ENCODE data around the gene WNT4. TPM values are rescaled to one million over a fixed set of nuclear protein-coding genes. Genes with fewer than 3 reads are reported as not detected.
"Not testable (repeated sequence)": the region's sequence is repeated elsewhere in the genome, so short reads cannot be mapped to it uniquely, and the experiment has no call there.

WNT4 gene
- total and polyA plus RNA-seq, 7 donors = 0.14 to 1.2 (median 0.36) TPM

DNA sequence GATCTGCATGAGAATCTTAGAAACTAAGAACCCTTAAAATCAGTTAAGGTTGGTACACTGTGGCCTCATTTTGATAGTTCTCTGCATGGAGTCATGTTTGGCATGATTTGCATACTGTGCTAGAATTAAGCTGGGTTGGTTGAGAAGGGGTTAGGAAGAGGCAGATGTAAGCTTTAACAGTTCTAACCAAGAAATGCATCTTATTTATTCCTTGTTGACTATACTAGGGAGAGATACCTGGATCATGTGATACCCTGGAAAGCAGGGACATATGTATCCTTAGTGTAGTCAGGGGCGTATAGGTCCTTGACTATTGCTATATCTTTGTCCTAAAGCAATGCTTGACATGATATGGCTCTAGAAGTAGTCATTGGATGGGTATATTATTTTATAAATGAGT is 49.4 kb downstream of the WNT4 start:
- no peaks in the 10 kb centered on the region for H3K27me3 ChIP-seq
- TF ChIP-seq, protein P1, sequence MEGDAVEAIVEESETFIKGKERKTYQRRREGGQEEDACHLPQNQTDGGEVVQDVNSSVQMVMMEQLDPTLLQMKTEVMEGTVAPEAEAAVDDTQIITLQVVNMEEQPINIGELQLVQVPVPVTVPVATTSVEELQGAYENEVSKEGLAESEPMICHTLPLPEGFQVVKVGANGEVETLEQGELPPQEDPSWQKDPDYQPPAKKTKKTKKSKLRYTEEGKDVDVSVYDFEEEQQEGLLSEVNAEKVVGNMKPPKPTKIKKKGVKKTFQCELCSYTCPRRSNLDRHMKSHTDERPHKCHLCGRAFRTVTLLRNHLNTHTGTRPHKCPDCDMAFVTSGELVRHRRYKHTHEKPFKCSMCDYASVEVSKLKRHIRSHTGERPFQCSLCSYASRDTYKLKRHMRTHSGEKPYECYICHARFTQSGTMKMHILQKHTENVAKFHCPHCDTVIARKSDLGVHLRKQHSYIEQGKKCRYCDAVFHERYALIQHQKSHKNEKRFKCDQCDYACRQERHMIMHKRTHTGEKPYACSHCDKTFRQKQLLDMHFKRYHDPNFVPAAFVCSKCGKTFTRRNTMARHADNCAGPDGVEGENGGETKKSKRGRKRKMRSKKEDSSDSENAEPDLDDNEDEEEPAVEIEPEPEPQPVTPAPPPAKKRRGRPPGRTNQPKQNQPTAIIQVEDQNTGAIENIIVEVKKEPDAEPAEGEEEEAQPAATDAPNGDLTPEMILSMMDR (IDR thresholded peaks at IDR 0.05) = no peak
- TF ChIP-seq POLR2AphosphoS5 (IDR thresholded peaks at IDR 0.05) = no peak
- peaks cover 0 to 50% (median 23%) of the 10 kb centered on the region in 4 donors for H3K36me3 ChIP-seq
- H3K4me3 ChIP-seq = no peak overlapping the region
- H3K4me1 ChIP-seq = peaks cover 0 to 38% (median 27%) of the 10 kb centered on the region in 4 donors
- 90 to 96% methylated on average over 1 of the region's 1 CpG for WGBS, 2 donors
- no peaks in the 10 kb centered on the region for H3K9me3 ChIP-seq
- no peak for DNase-seq
- no peak overlapping the region for H3K27ac ChIP-seq
- intact Hi-C loops (cut with DNase I) = no loop called here

DNA sequence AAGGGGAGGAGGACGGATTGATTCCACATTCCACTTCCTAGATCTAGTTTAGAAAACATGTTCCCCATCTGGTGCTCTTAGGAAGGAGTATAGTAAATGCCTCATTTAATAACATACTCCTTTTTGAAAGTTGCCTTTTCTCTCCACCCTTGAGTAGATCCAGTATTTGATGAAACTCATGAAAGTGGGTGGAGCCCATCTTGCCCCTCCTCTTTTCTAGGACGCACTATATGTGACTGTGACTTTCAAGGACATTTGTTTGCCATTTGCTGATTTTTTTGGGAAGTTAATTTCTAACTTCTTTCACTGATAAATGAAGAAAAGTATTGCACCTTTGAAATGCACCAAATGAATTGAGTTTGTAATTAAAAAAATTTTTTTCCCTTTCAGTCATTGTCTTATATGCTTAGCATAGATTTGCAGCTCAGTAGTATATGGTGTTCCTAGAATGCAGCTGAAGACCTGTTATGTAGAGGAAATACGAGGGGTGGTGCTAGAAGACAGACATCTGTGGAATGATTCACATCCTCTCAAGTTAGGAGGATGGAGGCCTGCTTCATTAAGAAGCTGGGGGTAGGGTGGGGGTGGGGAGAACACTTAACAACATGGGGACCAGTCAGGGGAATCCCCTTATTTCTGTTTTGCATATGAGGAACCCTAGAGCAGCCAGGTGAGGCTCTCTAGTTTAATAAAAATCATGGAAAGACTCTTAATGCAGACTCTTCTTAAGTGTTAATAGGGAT is 50.7 kb downstream of the WNT4 start:
- WGBS, 2 donors = 56 to 69% methylated on average over 3 of the region's 3 CpGs
- H3K27me3 ChIP-seq; H3K27ac ChIP-seq; H3K4me3 ChIP-seq; DNase-seq; intact Hi-C loops (cut with DNase I); H3K9me3 ChIP-seq: not testable (repeated sequence)
- Histone ChIP-seq H3K36me3 (peaks cover 2 to 50% (median 12%) of the 10 kb centered on the region in 4 donors), H3K4me1 (peaks cover 0 to 51% (median 38%) of the 10 kb centered on the region in 4 donors)

DNA sequence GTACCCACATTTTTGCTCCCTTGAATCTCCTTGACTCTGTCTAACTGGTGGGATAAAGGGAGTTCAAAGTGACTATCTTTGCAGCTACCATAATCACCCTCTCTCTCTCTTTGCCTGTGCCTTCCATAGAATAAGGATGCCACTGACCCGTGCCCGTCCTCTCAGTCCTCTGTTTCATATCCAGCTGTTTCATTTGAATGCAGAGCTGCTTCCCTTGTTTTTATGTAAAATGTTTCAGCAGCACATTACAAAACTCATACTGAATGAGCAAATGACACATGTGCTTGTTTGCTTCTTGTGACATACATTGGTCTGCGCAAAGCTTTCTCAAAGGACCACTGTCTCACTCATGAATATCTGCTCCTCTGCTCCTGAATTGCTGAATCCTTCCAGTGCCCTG is 52.0 kb downstream of the WNT4 start:
- WGBS, 2 donors = 85 to 86% methylated on average over 3 of the region's 3 CpGs
- Histone ChIP-seq H3K4me3 (no peak overlapping the region), H3K27me3 (no peaks in the 10 kb centered on the region), H3K36me3 (peaks cover 8 to 49% (median 9%) of the 10 kb centered on the region in 4 donors), H3K4me1 (peaks cover 0 to 51% (median 39%) of the 10 kb centered on the region in 4 donors), H3K9me3 (no peaks in the 10 kb centered on the region), H3K27ac (no peak overlapping the region)
- no peak for DNase-seq
- TF ChIP-seq POLR2AphosphoS5 (IDR thresholded peaks at IDR 0.05) (no peak), POLR2A (IDR thresholded peaks at IDR 0.05) (no peak), EP300 (IDR thresholded peaks at IDR 0.05) (no peak)
- TF ChIP-seq, protein P1 (IDR thresholded peaks at IDR 0.05) = no peak
- intact Hi-C loops (cut with DNase I) = no loop called here

DNA sequence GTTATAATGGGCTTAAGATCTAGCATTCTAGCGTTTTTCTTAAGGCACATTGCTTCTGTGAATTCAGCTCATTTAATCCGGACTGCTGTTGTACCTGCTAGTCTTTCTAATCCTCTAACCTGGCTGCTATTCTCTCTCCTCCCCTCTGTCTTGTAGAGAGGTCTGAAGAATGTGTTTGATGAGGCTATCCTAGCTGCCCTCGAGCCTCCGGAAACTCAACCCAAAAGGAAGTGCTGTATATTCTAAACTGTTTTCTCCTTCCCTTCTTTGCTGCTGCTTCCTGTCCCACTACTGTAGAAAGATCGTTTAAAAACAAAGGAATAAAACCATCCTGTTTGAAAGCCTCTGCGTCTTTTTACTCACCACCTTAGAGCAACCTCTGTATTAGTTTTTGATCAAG is 53.1 kb downstream of the WNT4 start:
- Histone ChIP-seq H3K4me1 (peaks cover 0 to 51% (median 39%) of the 10 kb centered on the region in 4 donors), H3K36me3 (peaks cover 4 to 45% (median 9%) of the 10 kb centered on the region in 4 donors), H3K27me3 (no peaks in the 10 kb centered on the region), H3K4me3 (no peak overlapping the region), H3K27ac (peak overlapping the region in 1 of 4 donors; percentile 1), H3K9me3 (no peaks in the 10 kb centered on the region)
- TF ChIP-seq POLR2A (IDR thresholded peaks at IDR 0.05) (no peak), EP300 (IDR thresholded peaks at IDR 0.05) (no peak), POLR2AphosphoS5 (IDR thresholded peaks at IDR 0.05) (no peak)
- TF ChIP-seq, protein P1 (IDR thresholded peaks at IDR 0.05) = no peak
- 18 to 56% methylated on average over 6 of the region's 6 CpGs for WGBS, 2 donors
- no peak for DNase-seq
- intact Hi-C loops (cut with DNase I) = no loop called here

DNA sequence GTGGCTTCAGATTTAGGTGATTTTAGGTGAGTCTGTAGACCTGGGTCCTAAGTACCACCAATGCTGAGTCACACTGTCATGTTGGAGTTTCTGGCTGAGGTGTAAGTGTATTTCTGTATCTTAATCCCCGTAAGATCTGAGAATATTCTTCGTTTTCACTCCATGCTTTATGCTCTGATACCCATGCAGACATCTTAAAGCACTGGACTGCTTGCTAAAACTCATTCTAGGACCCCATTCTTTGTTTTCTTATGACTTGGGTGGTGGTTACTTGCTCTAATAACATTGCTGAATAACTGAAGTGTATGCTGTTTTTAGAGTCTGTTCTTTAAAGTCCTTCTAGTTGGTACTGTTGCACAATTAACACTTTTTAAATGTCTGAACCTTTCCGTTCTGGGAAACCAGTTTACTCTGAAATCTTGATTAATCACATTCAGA is 53.7 kb downstream of the WNT4 start:
- 55 to 73% methylated on average over 3 of the region's 3 CpGs for WGBS, 2 donors
- Histone ChIP-seq H3K36me3 (peaks cover 4 to 42% (median 9%) of the 10 kb centered on the region in 4 donors), H3K4me1 (peaks cover 0 to 51% (median 39%) of the 10 kb centered on the region in 4 donors), H3K27me3 (no peaks in the 10 kb centered on the region), H3K9me3 (no peaks in the 10 kb centered on the region), H3K4me3 (no peak overlapping the region), H3K27ac (no peak overlapping the region)
- intact Hi-C loops (cut with DNase I) = no loop called here
- DNase-seq = no peak
- no peak for TF ChIP-seq EP300 (IDR thresholded peaks at IDR 0.05)
- no peak for TF ChIP-seq POLR2A (IDR thresholded peaks at IDR 0.05)
